Muscle layer of duodenum (tissue), 2 donors: ENCODE measurements around the gene ZNF184.

ENCODE experiments used
- H3K27ac ChIP-seq: one replicate; pipeline ENCODE4 v1.7.0; 2013; ENCODE audit warnings: mild to moderate bottlenecking, low read length
- H3K27me3 ChIP-seq: one replicate; pipeline ENCODE4 v1.7.0; 2013; ENCODE audit warnings: low read depth, mild to moderate bottlenecking, control low read depth, low read length
- H3K36me3 ChIP-seq, 2 donors: one replicate each; pipeline ENCODE4 v1.7.0; 2013; ENCODE audit warnings: low read length in 2 of 2, control low read depth in 1 of 2, mild to moderate bottlenecking in 1 of 2; ENCODE audit not compliant: insufficient read depth in 2 of 2, control insufficient read depth in 1 of 2
- H3K4me1 ChIP-seq, 2 donors: one replicate each; pipeline ENCODE4 v1.7.0; 2013; ENCODE audit warnings: low read length in 2 of 2, mild to moderate bottlenecking in 2 of 2, control low read depth in 1 of 2, moderate library complexity in 1 of 2; ENCODE audit not compliant: insufficient read depth in 2 of 2, control insufficient read depth in 1 of 2
- H3K4me3 ChIP-seq, 2 donors: one replicate each; pipeline ENCODE4 v1.7.0; 2013; ENCODE audit warnings: low read length in 2 of 2, low read depth in 1 of 2, mild to moderate bottlenecking in 1 of 2
- H3K9me3 ChIP-seq, 2 donors: one replicate each; pipeline ENCODE4 v1.7.0; 2013; ENCODE audit warnings: low read length in 2 of 2, control low read depth in 1 of 2, mild to moderate bottlenecking in 1 of 2; ENCODE audit not compliant: control insufficient read depth in 1 of 2
- donor health status: healthy.

ZNF184 gene

DNA sequence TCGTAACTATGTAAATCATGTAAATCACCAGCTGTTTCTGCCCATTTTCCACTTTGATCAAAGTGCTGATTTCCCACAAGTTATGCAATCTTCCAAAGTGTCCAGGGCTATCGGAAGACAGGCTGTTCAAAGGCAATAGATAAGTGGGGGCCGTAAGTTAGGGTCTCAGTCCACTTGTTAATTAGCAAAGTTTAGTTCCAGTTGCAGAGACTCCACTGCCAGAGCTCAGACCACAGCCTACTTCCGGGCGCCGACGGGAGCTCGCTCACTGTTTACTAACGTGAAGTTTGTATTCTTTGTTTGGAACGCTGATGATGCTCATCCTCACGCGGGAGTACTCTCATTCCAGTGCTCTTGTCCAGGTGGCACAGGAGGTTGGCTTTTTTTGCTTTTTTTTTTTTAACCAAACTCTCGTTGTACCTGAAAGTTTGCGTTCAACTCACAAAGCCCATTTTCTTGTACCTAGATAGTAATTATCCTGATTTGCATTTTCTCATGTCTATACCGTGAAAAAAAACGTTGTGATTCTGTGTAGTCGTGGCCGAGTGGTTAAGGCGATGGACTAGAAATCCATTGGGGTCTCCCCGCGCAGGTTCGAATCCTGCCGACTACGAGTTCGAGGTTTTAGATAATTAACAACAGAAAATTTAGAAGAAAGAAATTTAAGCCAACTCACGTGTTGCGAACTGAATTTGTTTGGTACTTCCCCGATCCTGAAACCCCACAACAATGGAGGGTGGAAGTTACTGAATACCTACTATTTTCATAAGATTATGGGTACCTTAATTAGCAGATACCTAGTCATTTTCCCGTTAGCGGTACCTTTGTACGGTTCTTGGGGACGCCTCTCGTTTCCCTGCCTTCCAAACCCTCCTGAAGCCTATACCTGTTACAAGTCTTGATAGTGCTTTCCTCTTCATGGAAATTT is 29.9 kb upstream of the ZNF184 start:
- no peaks in the 10 kb centered on the region for H3K4me1 ChIP-seq
- H3K9me3 ChIP-seq: no peaks in the 10 kb centered on the region
- H3K27ac ChIP-seq: no peak overlapping the region
- H3K4me3 ChIP-seq: peak overlapping the region; percentile 55 to 61
- H3K36me3 ChIP-seq: no peaks in the 10 kb centered on the region
- peaks cover 6% of the 10 kb centered on the region for H3K27me3 ChIP-seq

GRCh38 chr6:27501187-27501586 is 28.3 kb upstream of the ZNF184 start:
- Histone ChIP-seq H3K36me3 (no peaks in the 10 kb centered on the region), H3K27me3 (peaks cover 6% of the 10 kb centered on the region), H3K4me1 (no peaks in the 10 kb centered on the region), H3K4me3 (no peak overlapping the region), H3K9me3 (peaks cover 0 to 1% of the 10 kb centered on the region in 2 donors), H3K27ac (no peak overlapping the region)

GRCh38 chr6:27500177-27500576 is 27.3 kb upstream of the ZNF184 start:
- Histone ChIP-seq H3K4me1 (no peaks in the 10 kb centered on the region), H3K9me3 (peaks cover 0 to 3% of the 10 kb centered on the region in 2 donors), H3K27me3 (peaks cover 15% of the 10 kb centered on the region), H3K4me3 (no peak overlapping the region), H3K36me3 (no peaks in the 10 kb centered on the region), H3K27ac (no peak overlapping the region)

GRCh38 chr6:27495386-27496135 is 22.7 kb upstream of the ZNF184 start:
- peaks cover 0 to 3% of the 10 kb centered on the region in 2 donors for H3K9me3 ChIP-seq
- peaks cover 16% of the 10 kb centered on the region for H3K27me3 ChIP-seq
- H3K36me3 ChIP-seq: no peaks in the 10 kb centered on the region
- H3K27ac ChIP-seq: no peak overlapping the region
- no peaks in the 10 kb centered on the region for H3K4me1 ChIP-seq
- H3K4me3 ChIP-seq: peak overlapping the region; percentile 54 to 68

DNA sequence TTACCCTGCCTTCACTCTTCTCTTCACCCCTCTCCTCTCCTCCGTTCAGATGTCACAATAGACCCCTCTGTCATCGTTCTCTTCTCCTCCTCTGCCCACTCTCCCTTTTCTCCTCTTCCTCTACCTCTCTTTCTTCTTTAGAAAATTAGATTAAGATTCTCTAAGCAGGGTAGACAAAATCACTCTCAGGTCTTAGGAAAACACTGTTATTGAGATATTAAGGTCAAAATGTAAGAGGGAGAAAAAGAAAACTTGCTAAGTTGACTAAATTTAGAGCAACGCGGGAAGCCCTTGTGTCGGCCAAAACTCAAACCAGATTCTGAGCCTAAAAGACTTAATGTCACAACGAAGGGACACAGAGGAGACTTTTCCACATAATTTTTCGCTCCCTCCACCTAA is 22.1 kb upstream of the ZNF184 start:
- H3K9me3 ChIP-seq: peaks cover 0 to 3% of the 10 kb centered on the region in 2 donors
- peak overlapping the region; percentile 54 to 68 for H3K4me3 ChIP-seq
- no peaks in the 10 kb centered on the region for H3K36me3 ChIP-seq
- H3K4me1 ChIP-seq: no peaks in the 10 kb centered on the region
- H3K27ac ChIP-seq: no peak overlapping the region
- peaks cover 11% of the 10 kb centered on the region for H3K27me3 ChIP-seq

DNA sequence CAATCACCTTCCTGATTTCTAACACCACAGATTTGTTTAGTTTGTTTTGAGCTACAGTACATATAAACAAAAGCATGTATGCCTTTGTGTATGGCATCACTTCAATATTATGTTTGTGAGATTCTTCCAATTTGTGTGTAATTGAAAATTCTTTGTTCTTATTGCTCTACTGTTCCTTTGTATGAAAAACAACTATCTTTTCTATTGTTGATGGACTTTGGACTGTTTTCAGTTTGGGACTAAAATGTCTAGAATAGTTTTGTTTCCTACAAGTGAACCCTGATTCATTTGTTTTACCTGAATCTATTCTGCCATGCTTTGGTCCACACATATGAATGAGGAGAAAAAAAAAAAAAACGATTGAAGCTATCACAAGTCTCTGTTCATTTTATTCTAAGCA is 21.2 kb upstream of the ZNF184 start:
- peaks cover 0 to 3% of the 10 kb centered on the region in 2 donors for H3K9me3 ChIP-seq
- H3K36me3 ChIP-seq: no peaks in the 10 kb centered on the region
- H3K4me3 ChIP-seq: no peak overlapping the region
- peaks cover 10% of the 10 kb centered on the region for H3K27me3 ChIP-seq
- no peak overlapping the region for H3K27ac ChIP-seq
- H3K4me1 ChIP-seq: no peaks in the 10 kb centered on the region

DNA sequence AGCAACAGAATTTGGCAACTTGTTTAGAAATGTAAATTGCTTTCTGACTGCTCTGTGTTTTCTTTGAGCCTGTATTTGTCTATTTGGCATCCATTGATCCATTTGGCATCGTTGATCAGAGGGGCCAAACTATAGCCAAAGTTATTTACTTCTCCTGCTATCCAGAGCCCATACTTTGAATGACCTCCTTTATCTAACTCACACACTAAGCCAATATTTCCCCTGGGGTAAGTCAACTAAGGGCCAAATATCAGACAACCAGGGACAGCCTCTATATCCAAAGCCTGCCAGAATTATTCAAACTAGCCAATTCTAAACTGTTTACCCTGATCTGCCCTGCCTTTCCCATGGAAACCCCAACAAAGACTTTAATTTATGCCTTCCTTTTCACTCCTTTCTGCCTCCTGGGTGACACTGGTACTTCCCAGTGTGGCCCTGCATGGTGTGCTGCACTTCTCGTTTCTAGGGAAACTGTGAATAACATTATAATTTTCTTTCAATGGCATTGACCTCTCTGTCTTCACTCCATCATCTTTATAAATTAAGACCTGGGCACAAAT is 19.8 kb upstream of the ZNF184 start:
- Histone ChIP-seq H3K9me3 (peaks cover 0 to 3% of the 10 kb centered on the region in 2 donors), H3K4me1 (no peaks in the 10 kb centered on the region), H3K36me3 (no peaks in the 10 kb centered on the region), H3K4me3 (no peak overlapping the region), H3K27me3 (peaks cover 10% of the 10 kb centered on the region), H3K27ac (no peak overlapping the region)

DNA sequence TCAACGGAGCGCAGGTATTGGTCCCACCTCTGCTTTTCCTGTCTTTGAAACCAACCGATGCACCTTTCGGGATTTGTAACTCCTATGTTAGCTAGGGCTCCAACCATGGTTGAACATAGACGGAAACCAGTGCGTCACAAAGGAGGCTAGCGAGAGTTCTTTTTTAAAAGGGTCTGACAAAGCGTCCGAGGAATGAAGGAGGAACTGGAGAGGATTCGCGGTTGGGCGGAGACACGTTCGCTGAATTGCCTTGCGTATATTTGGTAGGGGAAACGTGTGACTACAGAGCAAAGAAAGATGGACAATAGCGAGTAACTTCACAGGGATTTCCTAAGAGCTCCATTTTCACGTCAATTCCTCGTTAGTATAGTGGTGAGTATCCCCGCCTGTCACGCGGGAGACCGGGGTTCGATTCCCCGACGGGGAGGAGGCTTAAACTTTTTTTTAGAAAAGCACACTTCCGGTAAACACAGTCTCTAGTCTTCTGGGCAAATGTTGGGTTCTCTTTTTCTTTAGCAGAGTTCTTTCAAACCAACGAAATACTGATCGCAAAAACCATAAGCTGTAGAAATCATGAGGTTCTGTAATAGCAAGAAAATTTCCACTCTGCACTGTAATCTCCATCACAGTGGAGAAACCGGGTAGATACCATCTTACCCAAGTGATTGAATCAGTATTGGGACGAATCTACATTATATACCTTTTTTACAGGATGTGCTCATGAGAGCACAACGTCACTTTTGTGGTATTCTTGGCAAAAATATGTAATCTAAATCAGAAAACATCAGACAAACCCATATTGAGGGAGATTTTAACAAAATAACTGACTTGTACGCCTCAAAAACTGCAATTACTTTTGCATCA is 6.6 kb upstream of the ZNF184 start:
- peak overlapping the region; percentile 87 to 93 for H3K4me3 ChIP-seq
- peak overlapping the region; percentile 98 for H3K27ac ChIP-seq
- peaks cover 0 to 9% of the 10 kb centered on the region in 2 donors for H3K4me1 ChIP-seq
- no peaks in the 10 kb centered on the region for H3K9me3 ChIP-seq
- no peaks in the 10 kb centered on the region for H3K36me3 ChIP-seq
- H3K27me3 ChIP-seq: no peaks in the 10 kb centered on the region

- Histone ChIP-seq H3K36me3 (no peaks in the 10 kb centered on the region), H3K9me3 (no peaks in the 10 kb centered on the region)
Observed at GRCh38 chr6:27478706-27479318, 5.9 kb upstream of the ZNF184 start.

GRCh38 chr6:27478141-27478705 is 5.3 kb upstream of the ZNF184 start:
- peak overlapping the region; percentile 98 for H3K27ac ChIP-seq
- H3K9me3 ChIP-seq: no peaks in the 10 kb centered on the region
- peak overlapping the region; percentile 87 to 93 for H3K4me3 ChIP-seq
- H3K27me3 ChIP-seq: no peaks in the 10 kb centered on the region
- no peaks in the 10 kb centered on the region for H3K36me3 ChIP-seq
- peaks cover 0 to 9% of the 10 kb centered on the region in 2 donors for H3K4me1 ChIP-seq

More at GRCh38 chr6:27478706-27479318, 5.9 kb upstream of the ZNF184 start:
- Histone ChIP-seq H3K4me1 (peaks cover 0 to 9% of the 10 kb centered on the region in 2 donors), H3K27ac (peak overlapping the region; percentile 98), H3K4me3 (peak overlapping the region; percentile 87 to 93), H3K27me3 (no peaks in the 10 kb centered on the region)
